HG02759 (cell line): Measurements from ENCODE around the gene JAKMIP3.

Experiments used
- ATAC-seq: cut with Tn5 transposase; IDR thresholded peaks from one replicate; pipeline ENCODE4 v1.9.1; 2021; ENCODE audit warnings: mild to moderate bottlenecking, moderate library complexity; ENCODE audit not compliant: unreplicated experiment

Gene JAKMIP3

GRCh38 chr10:132110111-132110521 is 44.4 kb downstream of the JAKMIP3 start:
- no peak for ATAC-seq

GRCh38 chr10:132110713-132111112 is 45.0 kb downstream of the JAKMIP3 start:
- ATAC-seq, result no peak

GRCh38 chr10:132111121-132111731 is 45.5 kb downstream of the JAKMIP3 start:
- no peak for ATAC-seq

GRCh38 chr10:132111871-132112341 is 46.2 kb downstream of the JAKMIP3 start:
- no peak for ATAC-seq

- ATAC-seq, result no peak
These were observed 46.9 kb downstream of the JAKMIP3 start for GRCh38 chr10:132112611-132113010.

GRCh38 chr10:132113206-132113605 is 47.5 kb downstream of the JAKMIP3 start:
- ATAC-seq, result no peak

- ATAC-seq, result no peak
These were observed 48.1 kb downstream of the JAKMIP3 start for GRCh38 chr10:132113766-132114365.

- ATAC-seq, result no peak
These were observed 49.3 kb downstream of the JAKMIP3 start for GRCh38 chr10:132114953-132115520.
